H1 (cell line): ENCODE results near the gene RB1. TPM values are rescaled to one million over a fixed set of nuclear protein-coding genes. Genes with fewer than 3 reads are reported as not detected.

ENCODE experiments used
- CTCF ChIA-PET: fragments of 300-600 bp; sonication (Branson Sonifier 250); formaldehyde crosslinking; loops from one replicate; lab custom pipeline; 2021; ENCODE audit not compliant: partially characterized antibody; lab: Charles Lee
- POLR2A ChIA-PET: fragments of 300-600 bp; sonication (Branson Sonifier 250); formaldehyde crosslinking; loops from one replicate; lab custom pipeline; 2021; ENCODE audit warnings: inconsistent platforms; ENCODE audit not compliant: partially characterized antibody; lab: Charles Lee
- DNase-seq, 2 experiments: peaks; one replicate each; pipeline versions ENCODE4 v3.0.0 to v3.0.0-alpha.2; 2010 to 2022; ENCODE audit warnings: low spot score in 2 of 2, low read depth in 1 of 2, mixed read lengths in 1 of 2
- FAIRE-seq: peaks from 2 replicates; lab custom pipeline; 2011; peaks lifted over from hg19 to GRCh38; lab: Jason Lieb, UNC
- H2AFZ ChIP-seq: 2 replicates; pipeline ENCODE4 v1.8.1; 2012; ENCODE audit warnings: low read length, inconsistent platforms
- H2AK5ac ChIP-seq: 2 replicates; pipeline ENCODE4 v1.6.1; 2013; ENCODE audit warnings: low read depth, low read length
- H2BK120ac ChIP-seq: replicated peaks from 2 replicates; pipeline ENCODE3; 2013; ENCODE audit warnings: low read depth, low read length, inconsistent platforms
- H2BK12ac ChIP-seq: 2 replicates; pipeline ENCODE4 v1.6.1; 2013; ENCODE audit warnings: low read depth, low read length
- H2BK15ac ChIP-seq: 2 replicates; pipeline ENCODE4 v1.6.1; 2013; ENCODE audit warnings: low read length
- H2BK20ac ChIP-seq: 2 replicates; pipeline ENCODE4 v1.6.1; 2013; ENCODE audit warnings: low read length
- H2BK5ac ChIP-seq: 2 replicates; pipeline ENCODE4 v1.6.1; 2013; ENCODE audit warnings: low read depth, low read length
- H3K14ac ChIP-seq: 2 replicates; pipeline ENCODE4 v1.6.1; 2013; ENCODE audit warnings: inconsistent platforms; ENCODE audit not compliant: insufficient read length
- H3K18ac ChIP-seq: 2 replicates; pipeline ENCODE4 v1.6.1; 2013; ENCODE audit warnings: low read length; ENCODE audit errors: extremely low read depth
- H3K23ac ChIP-seq: 2 replicates; pipeline ENCODE4 v1.6.1; 2013; ENCODE audit warnings: inconsistent platforms; ENCODE audit not compliant: insufficient read length
- H3K23me2 ChIP-seq: 2 replicates; pipeline ENCODE4 v1.6.1; 2013; ENCODE audit warnings: low read depth, low read length
- H3K27ac ChIP-seq: 2 replicates; pipeline ENCODE4 v1.6.1; 2011; ENCODE audit warnings: low read depth, low read length, inconsistent platforms
- H3K27me3 ChIP-seq, 4 experiments: replicated peaks in 1 of 4; 1 replicate in 1 of 4; 2 replicates in 3 of 4; pipeline versions ENCODE4 v1.6.1 to v1.8.1; 2011 to 2013; ENCODE audit warnings: low read length in 3 of 4, mild to moderate bottlenecking in 3 of 4, inconsistent platforms in 2 of 4, mixed read lengths in 2 of 4, moderate library complexity in 1 of 4; ENCODE audit not compliant: control insufficient read depth in 3 of 4, insufficient read depth in 3 of 4; ENCODE audit errors: extremely low read depth in 1 of 4
- H3K36me3 ChIP-seq, 4 experiments: 2 replicates each; pipeline versions ENCODE4 v1.6.1 to v1.8.1; 2011 to 2013; ENCODE audit warnings: mild to moderate bottlenecking in 4 of 4, low read length in 3 of 4, moderate library complexity in 2 of 4, control low read depth in 1 of 4, inconsistent platforms in 1 of 4; ENCODE audit not compliant: insufficient read depth in 4 of 4, control insufficient read depth in 2 of 4
- H3K4ac ChIP-seq: replicated peaks from 2 replicates; pipeline ENCODE3; 2013; ENCODE audit warnings: low read length, low read depth, mixed read lengths, inconsistent platforms; ENCODE audit not compliant: insufficient read length
- H3K4me1 ChIP-seq, 4 experiments: replicated peaks in 1 of 4; 1 replicate in 1 of 4; 2 replicates in 3 of 4; pipeline versions ENCODE4 v1.6.1 to v1.8.1; 2011 to 2013; ENCODE audit warnings: low read length in 3 of 4, inconsistent platforms in 2 of 4, mixed read lengths in 1 of 4; ENCODE audit not compliant: insufficient read depth in 4 of 4, control insufficient read depth in 3 of 4
- H3K4me2 ChIP-seq, 2 experiments: 2 replicates each; pipeline versions ENCODE4 v1.6.1 to v1.8.1; 2011 to 2013; ENCODE audit warnings: low read depth in 2 of 2, low read length in 2 of 2, control low read depth in 1 of 2, inconsistent platforms in 1 of 2, mild to moderate bottlenecking in 1 of 2; ENCODE audit not compliant: insufficient read depth in 1 of 2
- H3K4me3 ChIP-seq, 4 experiments: fragments of 200-600, 300-600 bp in 1 of 4; sonication (generic), shearing (Covaris generic), sonication (Bioruptor Twin) in 1 of 4; 2 replicates each; pipeline versions ENCODE4 v1.5.1 to v1.8.1; 2011 to 2016; ENCODE audit warnings: low read length in 4 of 4, low read depth in 3 of 4, control low read depth in 2 of 4, inconsistent platforms in 2 of 4, mild to moderate bottlenecking in 2 of 4, mixed read lengths in 1 of 4, moderate library complexity in 1 of 4; ENCODE audit not compliant: insufficient read depth in 2 of 4; ENCODE audit errors: extremely low read depth in 1 of 4
- H3K56ac ChIP-seq: replicated peaks from 2 replicates; pipeline ENCODE3; 2013; ENCODE audit warnings: low read depth, mild to moderate bottlenecking, mixed read lengths, low read length, inconsistent platforms; ENCODE audit not compliant: insufficient read length
- H3K79me1 ChIP-seq: 2 replicates; pipeline ENCODE4 v1.6.1; 2013; ENCODE audit warnings: low read depth, low read length, control low read depth
- H3K79me2 ChIP-seq, 2 experiments: 2 replicates each; pipeline versions ENCODE4 v1.6.1 to v1.8.1; 2012 to 2013; ENCODE audit warnings: low read length in 2 of 2, mild to moderate bottlenecking in 2 of 2, inconsistent platforms in 1 of 2; ENCODE audit not compliant: insufficient read depth in 2 of 2, control insufficient read depth in 1 of 2
- H3K9ac ChIP-seq, 4 experiments: replicated peaks in 1 of 4; 1 replicate in 1 of 4; 2 replicates in 3 of 4; pipeline versions ENCODE4 v1.6.1 to v1.8.1; 2011 to 2013; ENCODE audit warnings: low read depth in 3 of 4, low read length in 3 of 4, control low read depth in 2 of 4, mild to moderate bottlenecking in 2 of 4, moderate library complexity in 2 of 4, inconsistent platforms in 1 of 4; ENCODE audit errors: extremely low read depth in 1 of 4
- H3K9me3 ChIP-seq, 2 experiments: 2 replicates each; pipeline versions ENCODE4 v1.6.1 to v1.8.1; 2012 to 2013; ENCODE audit warnings: mild to moderate bottlenecking in 2 of 2, moderate library complexity in 2 of 2, control low read depth in 1 of 2, inconsistent platforms in 1 of 2, low read depth in 1 of 2, low read length in 1 of 2, mixed read lengths in 1 of 2; ENCODE audit not compliant: insufficient read depth in 2 of 2
- H4K20me1 ChIP-seq, 2 experiments: replicated peaks in 1 of 2; 2 replicates each; pipeline versions ENCODE3 to v1.8.1; 2011 to 2013; ENCODE audit warnings: inconsistent platforms in 2 of 2, low read length in 2 of 2, mild to moderate bottlenecking in 1 of 2; ENCODE audit not compliant: insufficient read depth in 2 of 2, control insufficient read depth in 1 of 2
- H4K5ac ChIP-seq: 2 replicates; pipeline ENCODE4 v1.6.1; 2013; ENCODE audit warnings: low read length, low read depth, mixed read lengths, inconsistent platforms; ENCODE audit not compliant: insufficient read length
- H4K8ac ChIP-seq: 2 replicates; pipeline ENCODE4 v1.8.0; 2013; ENCODE audit warnings: mild to moderate bottlenecking, moderate library complexity, low read length, inconsistent platforms; ENCODE audit not compliant: insufficient read depth; ENCODE audit errors: extremely low read depth
- H4K91ac ChIP-seq: replicated peaks from 2 replicates; pipeline ENCODE3; 2013; ENCODE audit warnings: low read length, mixed read lengths, inconsistent platforms; ENCODE audit not compliant: insufficient read length
- HDAC2 ChIP-seq, 2 experiments: fragments of 300-600 bp in 1 of 2; sonication (generic) in 1 of 2; IDR thresholded peaks; 2 replicates each; pipeline ENCODE4 v1.6.1; 2011 to 2012; ENCODE audit warnings: low read depth in 2 of 2, low read length in 2 of 2, mild to moderate bottlenecking in 2 of 2, moderate library complexity in 2 of 2, borderline replicate concordance in 1 of 2, inconsistent platforms in 1 of 2
- POLR2A ChIP-seq, 2 experiments: IDR thresholded peaks; 1 replicate in 1 of 2; 2 replicates in 1 of 2; pipeline ENCODE4 v1.6.1; 2011; ENCODE audit warnings: low read depth in 2 of 2, low read length in 2 of 2, mild to moderate bottlenecking in 2 of 2; ENCODE audit errors: control extremely low read depth in 1 of 2
- RAD21 ChIP-seq, 2 experiments: IDR thresholded peaks in 1 of 2; conservative IDR thresholded peaks in 1 of 2; 2 replicates each; pipeline ENCODE4 v1.6.1; 2011; ENCODE audit warnings: low read depth in 2 of 2, low read length in 2 of 2, improper control_type of control experiment in 1 of 2, inconsistent platforms in 1 of 2, mild to moderate bottlenecking in 1 of 2, moderate library complexity in 1 of 2
- RFX5 ChIP-seq: IDR thresholded peaks from 2 replicates; pipeline ENCODE4 v1.6.1; 2011; ENCODE audit warnings: low read depth, low read length, improper control_type of control experiment, borderline replicate concordance
- RXRA ChIP-seq: IDR thresholded peaks from 2 replicates; pipeline ENCODE4 v1.6.1; 2011; ENCODE audit warnings: low read depth, mild to moderate bottlenecking, low read length, moderate library complexity; ENCODE audit not compliant: insufficient read depth
- SUZ12 ChIP-seq: fragments of 200-600 bp; sonication (generic); IDR thresholded peaks from 2 replicates; pipeline ENCODE4 v1.6.1; 2012; ENCODE audit warnings: mild to moderate bottlenecking, inconsistent platforms, low read length, moderate library complexity, mixed read lengths
- YY1 ChIP-seq: IDR thresholded peaks from 2 replicates; pipeline ENCODE4 v1.6.1; 2011; ENCODE audit warnings: low read depth, mild to moderate bottlenecking, low read length
- WGBS, 2 experiments: shearing (Covaris generic) in 1 of 2; methylation state at CpG; one replicate each; pipeline versions ENCODE4 v1.1.6 to v1.1.7; 2013 to 2015; ENCODE audit warnings: low lambda C conversion rate in 2 of 2, mixed read lengths in 2 of 2, inconsistent platforms in 1 of 2, low coverage in 1 of 2, missing lambda C conversion rate in 1 of 2; ENCODE audit not compliant: insufficient replicate concordance in 2 of 2, insufficient coverage in 1 of 2, insufficient read length in 1 of 2; ENCODE audit errors: extremely low coverage in 1 of 2, missing lambda C conversion rate in 1 of 2; 5-methylcytosine and 5-hydroxymethylcytosine counted together
- polyA plus RNA-seq, 7 experiments: library from polyadenylated mRNA; depleted of rRNA in 3 of 7; stranded (reverse) in 5 of 7; unstranded in 2 of 7; fragments of >200 nt in 5 of 7; fragments of 200-250 nt in 2 of 7; gene quantifications; 1 replicate in 5 of 7; 2 replicates in 1 of 7; 4 replicates in 1 of 7; pipeline versions ENCODE4 v1.2.1 to v1.2.3, GENCODE V29; 2011 to 2013; ENCODE audit warnings: missing spikeins in 2 of 7, mixed read lengths in 2 of 7
- total RNA-seq: library from RNA; stranded (reverse); fragmentation: NEBNext Ultra II Directional; extraction: Animal tissue kit (Norgen Biotek cat#: 25700); gene quantifications from 2 replicates; pipeline ENCODE4 v1.2.1, GENCODE V29; 2021

Gene RB1
- total and polyA plus RNA-seq, 2 of the 8 experiments (the other 6 are each of a cell fraction or from before 2014, with no cell fraction given) = 4.1 to 17.5 TPM

- no peaks in the 10 kb centered on the region for H4K20me1 ChIP-seq
- H2BK12ac ChIP-seq = no peak overlapping the region
- no peaks in the 10 kb centered on the region for H3K79me1 ChIP-seq
- no peak overlapping the region for H3K9ac ChIP-seq
- peaks cover 0 to 19% of the 10 kb centered on the region in 2 experiments; a peak in 2 of 4 replicates for H3K79me2 ChIP-seq
- no peak overlapping the region for H4K91ac ChIP-seq
- TF ChIP-seq SUZ12 (no peak), YY1 (no peak), RFX5 (no peak), POLR2A (IDR thresholded peaks at IDR 0.05; ENCODE audit: control extremely low read depth in 1 of 2, low read depth in 2 of 2, low read length in 2 of 2) (no peak), HDAC2 (IDR thresholded peaks at IDR 0.05; ENCODE audit: borderline replicate concordance in 1 of 2, low read depth in 2 of 2, low read length in 2 of 2) (no peak), RAD21 (IDR thresholded peaks at IDR 0.05 in 1 of 2, conservative IDR thresholded peaks at IDR 0.05 in 1 of 2; ENCODE audit: low read depth in 2 of 2, low read length in 2 of 2) (no peak), RXRA (no peak)
- H2BK5ac ChIP-seq = no peak overlapping the region
- H3K36me3 ChIP-seq = no peaks in the 10 kb centered on the region
- no peaks in the 10 kb centered on the region for H3K4me1 ChIP-seq
- no peak overlapping the region for H2BK120ac ChIP-seq
- H3K18ac ChIP-seq = no peak overlapping the region
- H3K4me3 ChIP-seq = no peak overlapping the region
- no peak overlapping the region for H3K56ac ChIP-seq
- no peak overlapping the region for H2AFZ ChIP-seq
- no peak overlapping the region for H3K4me2 ChIP-seq
- H3K27me3 ChIP-seq = no peaks in the 10 kb centered on the region
- H3K23me2 ChIP-seq = no peaks in the 10 kb centered on the region
- no peak for FAIRE-seq
- H3K14ac ChIP-seq = no peak overlapping the region
- no peak overlapping the region for H2BK15ac ChIP-seq
- H4K8ac ChIP-seq = no peak overlapping the region
- ChIA-PET CTCF (interaction anchor here (1.2 to 1.4 kb wide), 3 partner anchors 13 to 54 kb away, joined by 3 to 4 read pairs (median 4); no protein-coding TSS in a partner anchor), POLR2A (no interaction called here)
- H3K4ac ChIP-seq = no peak overlapping the region
- H2BK20ac ChIP-seq = no peak overlapping the region
- no peak overlapping the region for H3K23ac ChIP-seq
- WGBS, 2 experiments = 95% methylated on average over 10 of the region's 10 CpGs; no CpG with 5 or more reads in 1 of the 2 experiments
- H4K5ac ChIP-seq = no peak overlapping the region
- H2AK5ac ChIP-seq = no peak overlapping the region
- no peak for DNase-seq
- no peaks in the 10 kb centered on the region for H3K9me3 ChIP-seq
- no peak overlapping the region for H3K27ac ChIP-seq
Observed at GRCh38 chr13:48526286-48526685, 222.7 kb downstream of the RB1 start.
